H1 (cell line): ENCODE results near the gene PRDM15. TPM values are rescaled to one million over a fixed set of nuclear protein-coding genes. Genes with fewer than 3 reads are reported as not detected.

ENCODE experiments used
- CTCF ChIA-PET: fragments of 300-600 bp; sonication (Branson Sonifier 250); formaldehyde crosslinking; loops from one replicate; lab custom pipeline; 2021; ENCODE audit not compliant: partially characterized antibody; lab: Charles Lee
- POLR2A ChIA-PET: fragments of 300-600 bp; sonication (Branson Sonifier 250); formaldehyde crosslinking; loops from one replicate; lab custom pipeline; 2021; ENCODE audit warnings: inconsistent platforms; ENCODE audit not compliant: partially characterized antibody; lab: Charles Lee
- DNase-seq, 2 experiments: peaks; one replicate each; pipeline versions ENCODE4 v3.0.0 to v3.0.0-alpha.2; 2010 to 2022; ENCODE audit warnings: low spot score in 2 of 2, low read depth in 1 of 2, mixed read lengths in 1 of 2
- FAIRE-seq: peaks from 2 replicates; lab custom pipeline; 2011; peaks lifted over from hg19 to GRCh38; lab: Jason Lieb, UNC
- H2AFZ ChIP-seq: 2 replicates; pipeline ENCODE4 v1.8.1; 2012; ENCODE audit warnings: low read length, inconsistent platforms
- H2AK5ac ChIP-seq: 2 replicates; pipeline ENCODE4 v1.6.1; 2013; ENCODE audit warnings: low read depth, low read length
- H2BK120ac ChIP-seq: replicated peaks from 2 replicates; pipeline ENCODE3; 2013; ENCODE audit warnings: low read depth, low read length, inconsistent platforms
- H2BK12ac ChIP-seq: 2 replicates; pipeline ENCODE4 v1.6.1; 2013; ENCODE audit warnings: low read depth, low read length
- H2BK15ac ChIP-seq: 2 replicates; pipeline ENCODE4 v1.6.1; 2013; ENCODE audit warnings: low read length
- H2BK20ac ChIP-seq: 2 replicates; pipeline ENCODE4 v1.6.1; 2013; ENCODE audit warnings: low read length
- H2BK5ac ChIP-seq: 2 replicates; pipeline ENCODE4 v1.6.1; 2013; ENCODE audit warnings: low read depth, low read length
- H3K14ac ChIP-seq: 2 replicates; pipeline ENCODE4 v1.6.1; 2013; ENCODE audit warnings: inconsistent platforms; ENCODE audit not compliant: insufficient read length
- H3K18ac ChIP-seq: 2 replicates; pipeline ENCODE4 v1.6.1; 2013; ENCODE audit warnings: low read length; ENCODE audit errors: extremely low read depth
- H3K23ac ChIP-seq: 2 replicates; pipeline ENCODE4 v1.6.1; 2013; ENCODE audit warnings: inconsistent platforms; ENCODE audit not compliant: insufficient read length
- H3K23me2 ChIP-seq: 2 replicates; pipeline ENCODE4 v1.6.1; 2013; ENCODE audit warnings: low read depth, low read length
- H3K27ac ChIP-seq: 2 replicates; pipeline ENCODE4 v1.6.1; 2011; ENCODE audit warnings: low read depth, low read length, inconsistent platforms
- H3K27me3 ChIP-seq, 4 experiments: replicated peaks in 1 of 4; 1 replicate in 1 of 4; 2 replicates in 3 of 4; pipeline versions ENCODE4 v1.6.1 to v1.8.1; 2011 to 2013; ENCODE audit warnings: low read length in 3 of 4, mild to moderate bottlenecking in 3 of 4, inconsistent platforms in 2 of 4, mixed read lengths in 2 of 4, moderate library complexity in 1 of 4; ENCODE audit not compliant: control insufficient read depth in 3 of 4, insufficient read depth in 3 of 4; ENCODE audit errors: extremely low read depth in 1 of 4
- H3K36me3 ChIP-seq, 4 experiments: 2 replicates each; pipeline versions ENCODE4 v1.6.1 to v1.8.1; 2011 to 2013; ENCODE audit warnings: mild to moderate bottlenecking in 4 of 4, low read length in 3 of 4, moderate library complexity in 2 of 4, control low read depth in 1 of 4, inconsistent platforms in 1 of 4; ENCODE audit not compliant: insufficient read depth in 4 of 4, control insufficient read depth in 2 of 4
- H3K4ac ChIP-seq: replicated peaks from 2 replicates; pipeline ENCODE3; 2013; ENCODE audit warnings: low read length, low read depth, mixed read lengths, inconsistent platforms; ENCODE audit not compliant: insufficient read length
- H3K4me1 ChIP-seq, 4 experiments: replicated peaks in 1 of 4; 1 replicate in 1 of 4; 2 replicates in 3 of 4; pipeline versions ENCODE4 v1.6.1 to v1.8.1; 2011 to 2013; ENCODE audit warnings: low read length in 3 of 4, inconsistent platforms in 2 of 4, mixed read lengths in 1 of 4; ENCODE audit not compliant: insufficient read depth in 4 of 4, control insufficient read depth in 3 of 4
- H3K4me2 ChIP-seq, 2 experiments: 2 replicates each; pipeline versions ENCODE4 v1.6.1 to v1.8.1; 2011 to 2013; ENCODE audit warnings: low read depth in 2 of 2, low read length in 2 of 2, control low read depth in 1 of 2, inconsistent platforms in 1 of 2, mild to moderate bottlenecking in 1 of 2; ENCODE audit not compliant: insufficient read depth in 1 of 2
- H3K4me3 ChIP-seq, 4 experiments: fragments of 200-600, 300-600 bp in 1 of 4; sonication (generic), shearing (Covaris generic), sonication (Bioruptor Twin) in 1 of 4; 2 replicates each; pipeline versions ENCODE4 v1.5.1 to v1.8.1; 2011 to 2016; ENCODE audit warnings: low read length in 4 of 4, low read depth in 3 of 4, control low read depth in 2 of 4, inconsistent platforms in 2 of 4, mild to moderate bottlenecking in 2 of 4, mixed read lengths in 1 of 4, moderate library complexity in 1 of 4; ENCODE audit not compliant: insufficient read depth in 2 of 4; ENCODE audit errors: extremely low read depth in 1 of 4
- H3K56ac ChIP-seq: replicated peaks from 2 replicates; pipeline ENCODE3; 2013; ENCODE audit warnings: low read depth, mild to moderate bottlenecking, mixed read lengths, low read length, inconsistent platforms; ENCODE audit not compliant: insufficient read length
- H3K79me1 ChIP-seq: 2 replicates; pipeline ENCODE4 v1.6.1; 2013; ENCODE audit warnings: low read depth, low read length, control low read depth
- H3K79me2 ChIP-seq, 2 experiments: 2 replicates each; pipeline versions ENCODE4 v1.6.1 to v1.8.1; 2012 to 2013; ENCODE audit warnings: low read length in 2 of 2, mild to moderate bottlenecking in 2 of 2, inconsistent platforms in 1 of 2; ENCODE audit not compliant: insufficient read depth in 2 of 2, control insufficient read depth in 1 of 2
- H3K9ac ChIP-seq, 4 experiments: replicated peaks in 1 of 4; 1 replicate in 1 of 4; 2 replicates in 3 of 4; pipeline versions ENCODE4 v1.6.1 to v1.8.1; 2011 to 2013; ENCODE audit warnings: low read depth in 3 of 4, low read length in 3 of 4, control low read depth in 2 of 4, mild to moderate bottlenecking in 2 of 4, moderate library complexity in 2 of 4, inconsistent platforms in 1 of 4; ENCODE audit errors: extremely low read depth in 1 of 4
- H3K9me3 ChIP-seq, 2 experiments: 2 replicates each; pipeline versions ENCODE4 v1.6.1 to v1.8.1; 2012 to 2013; ENCODE audit warnings: mild to moderate bottlenecking in 2 of 2, moderate library complexity in 2 of 2, control low read depth in 1 of 2, inconsistent platforms in 1 of 2, low read depth in 1 of 2, low read length in 1 of 2, mixed read lengths in 1 of 2; ENCODE audit not compliant: insufficient read depth in 2 of 2
- H4K20me1 ChIP-seq, 2 experiments: replicated peaks in 1 of 2; 2 replicates each; pipeline versions ENCODE3 to v1.8.1; 2011 to 2013; ENCODE audit warnings: inconsistent platforms in 2 of 2, low read length in 2 of 2, mild to moderate bottlenecking in 1 of 2; ENCODE audit not compliant: insufficient read depth in 2 of 2, control insufficient read depth in 1 of 2
- H4K5ac ChIP-seq: 2 replicates; pipeline ENCODE4 v1.6.1; 2013; ENCODE audit warnings: low read length, low read depth, mixed read lengths, inconsistent platforms; ENCODE audit not compliant: insufficient read length
- H4K8ac ChIP-seq: 2 replicates; pipeline ENCODE4 v1.8.0; 2013; ENCODE audit warnings: mild to moderate bottlenecking, moderate library complexity, low read length, inconsistent platforms; ENCODE audit not compliant: insufficient read depth; ENCODE audit errors: extremely low read depth
- H4K91ac ChIP-seq: replicated peaks from 2 replicates; pipeline ENCODE3; 2013; ENCODE audit warnings: low read length, mixed read lengths, inconsistent platforms; ENCODE audit not compliant: insufficient read length
- CEBPB ChIP-seq: IDR thresholded peaks from 2 replicates; pipeline ENCODE4 v1.6.1; 2012; ENCODE audit warnings: low read depth, low read length
- HDAC6 ChIP-seq: IDR thresholded peaks from one replicate; pipeline ENCODE4 v1.7.1; 2012; ENCODE audit warnings: low read depth, mild to moderate bottlenecking, inconsistent platforms, low read length, moderate library complexity
- JUND ChIP-seq: IDR thresholded peaks from 2 replicates; pipeline ENCODE4 v1.6.1; 2011; ENCODE audit warnings: mild to moderate bottlenecking, improper control_type of control experiment, low read length
- RBBP5 ChIP-seq: IDR thresholded peaks from 2 replicates; pipeline ENCODE4 v1.7.1; 2012; ENCODE audit warnings: low read depth, mild to moderate bottlenecking, inconsistent platforms, low read length, moderate library complexity, borderline replicate concordance
- WGBS, 2 experiments: shearing (Covaris generic) in 1 of 2; methylation state at CpG; one replicate each; pipeline versions ENCODE4 v1.1.6 to v1.1.7; 2013 to 2015; ENCODE audit warnings: low lambda C conversion rate in 2 of 2, mixed read lengths in 2 of 2, inconsistent platforms in 1 of 2, low coverage in 1 of 2, missing lambda C conversion rate in 1 of 2; ENCODE audit not compliant: insufficient replicate concordance in 2 of 2, insufficient coverage in 1 of 2, insufficient read length in 1 of 2; ENCODE audit errors: extremely low coverage in 1 of 2, missing lambda C conversion rate in 1 of 2; 5-methylcytosine and 5-hydroxymethylcytosine counted together
- polyA plus RNA-seq, 7 experiments: library from polyadenylated mRNA; depleted of rRNA in 3 of 7; stranded (reverse) in 5 of 7; unstranded in 2 of 7; fragments of >200 nt in 5 of 7; fragments of 200-250 nt in 2 of 7; gene quantifications; 1 replicate in 5 of 7; 2 replicates in 1 of 7; 4 replicates in 1 of 7; pipeline versions ENCODE4 v1.2.1 to v1.2.3, GENCODE V29; 2011 to 2013; ENCODE audit warnings: missing spikeins in 2 of 7, mixed read lengths in 2 of 7
- total RNA-seq: library from RNA; stranded (reverse); fragmentation: NEBNext Ultra II Directional; extraction: Animal tissue kit (Norgen Biotek cat#: 25700); gene quantifications from 2 replicates; pipeline ENCODE4 v1.2.1, GENCODE V29; 2021

Gene PRDM15
- total and polyA plus RNA-seq, 2 of the 8 experiments (the other 6 are each of a cell fraction or from before 2014, with no cell fraction given): 9.7 to 10.5 TPM

DNA sequence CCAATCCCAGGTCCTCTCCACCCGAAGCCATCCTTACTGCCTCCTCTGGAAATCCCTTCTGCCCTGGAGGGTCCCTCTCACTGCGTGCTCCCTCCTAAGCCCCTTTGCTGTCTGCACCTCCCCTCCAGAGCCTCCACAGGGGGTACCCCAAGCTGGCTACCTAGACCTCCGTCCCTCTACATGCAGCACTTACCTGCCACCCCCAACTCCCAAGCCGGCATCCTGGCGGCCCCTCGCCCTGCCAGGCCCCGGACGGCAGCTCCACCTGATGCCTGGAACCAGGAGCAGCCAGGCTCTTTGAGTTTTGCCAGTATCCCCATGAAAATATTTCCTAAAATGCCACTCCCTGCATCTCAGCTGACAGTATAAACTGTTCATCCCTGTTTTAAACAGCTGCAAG is 4.1 kb downstream of the PRDM15 start:
- H4K5ac ChIP-seq: no peak overlapping the region
- H2BK15ac ChIP-seq: no peak overlapping the region
- FAIRE-seq: no peak
- no peak overlapping the region for H2BK120ac ChIP-seq
- WGBS, 2 experiments: 92% methylated on average over 8 of the region's 8 CpGs; no CpG with 5 or more reads in 1 of the 2 experiments
- no peak overlapping the region for H3K56ac ChIP-seq
- DNase-seq: no peak
- H3K36me3 ChIP-seq: no peaks in the 10 kb centered on the region
- H3K79me2 ChIP-seq: peaks cover 0 to 36% of the 10 kb centered on the region in 2 experiments; a peak in 2 of 4 replicates
- no peaks in the 10 kb centered on the region for H3K27me3 ChIP-seq
- H4K20me1 ChIP-seq: peaks cover 0 to 7% of the 10 kb centered on the region in 2 experiments
- no peak overlapping the region for H2BK12ac ChIP-seq
- H3K4me2 ChIP-seq: no peak overlapping the region
- no peak overlapping the region for H3K4ac ChIP-seq
- ChIA-PET POLR2A (interaction anchor here (0.6 to 0.9 kb wide), 2 partner anchors 8 to 24 kb away, joined by 3 read pairs; no protein-coding TSS in a partner anchor), CTCF (interaction anchor here (0.9 to 1.7 kb wide), 6 partner anchors 9 to 243 kb away, joined by 3 to 4 read pairs (median 3); no protein-coding TSS in a partner anchor)
- H3K27ac ChIP-seq: no peak overlapping the region
- no peak overlapping the region for H3K4me3 ChIP-seq
- H4K8ac ChIP-seq: no peak overlapping the region
- no peak overlapping the region for H2AK5ac ChIP-seq
- H2BK20ac ChIP-seq: no peak overlapping the region
- H3K23me2 ChIP-seq: peaks cover 4% of the 10 kb centered on the region; the same call in 1 of the 2 replicates
- H2BK5ac ChIP-seq: no peak overlapping the region
- H3K4me1 ChIP-seq: peaks cover 0 to 12% (median 0%) of the 10 kb centered on the region in 4 experiments; a peak in 4 of 7 replicates
- H3K23ac ChIP-seq: no peak overlapping the region
- no peak overlapping the region for H3K18ac ChIP-seq
- no peak overlapping the region for H3K14ac ChIP-seq
- no peaks in the 10 kb centered on the region for H3K9me3 ChIP-seq
- H4K91ac ChIP-seq: no peak overlapping the region
- H3K9ac ChIP-seq: no peak overlapping the region
- no peak overlapping the region for H2AFZ ChIP-seq
- peaks cover 9% of the 10 kb centered on the region; the same call in 1 of the 2 replicates for H3K79me1 ChIP-seq
- TF ChIP-seq HDAC6 (no peak), CEBPB (no peak), RBBP5 (no peak), JUND (no peak)
